PC-9 (cell line): ENCODE data around the gene HAGH. TPM values are rescaled to one million over a fixed set of nuclear protein-coding genes. Genes with fewer than 3 reads are reported as not detected.

ENCODE experiments used
- BruUV-seq: library from RNA; stranded (reverse); fragments of 400-500 nt; replicated peaks from 2 replicates; lab custom pipeline; 2021; lab: Mats Ljungman, UMichigan
- CTCF ChIA-PET: fragments of 300-600 bp; sonication (Branson Sonifier 250); formaldehyde crosslinking; loops from one replicate; lab custom pipeline; 2022; ENCODE audit warnings: antibody characterized with exemption; lab: Charles Lee
- POLR2A ChIA-PET: fragments of 300-600 bp; sonication (Branson Sonifier 250); formaldehyde crosslinking; loops from one replicate; lab custom pipeline; 2022; ENCODE audit warnings: antibody characterized with exemption; ENCODE audit not compliant: unreplicated experiment; lab: Charles Lee
- DNase-seq, 2 experiments: peaks; one replicate each; pipeline versions ENCODE4 v3.0.0 to v3.0.0-alpha.2; 2015 to 2022; ENCODE audit warnings: mixed read lengths in 1 of 2
- H2AFZ ChIP-seq: fragments of 200-600 bp; sonication (generic); 2 replicates; pipeline ENCODE4 v1.8.1; 2017; ENCODE audit warnings: antibody characterized with exemption
- H3F3A ChIP-seq: fragments of 200-600 bp; sonication (generic); 2 replicates; pipeline ENCODE4 v1.8.1; 2017; ENCODE audit warnings: antibody characterized with exemption, mild to moderate bottlenecking, low read depth; ENCODE audit not compliant: insufficient read depth
- H3K27ac ChIP-seq: fragments of 200-600 bp; sonication (generic); 2 replicates; pipeline ENCODE4 v1.6.1; 2016; ENCODE audit warnings: mixed run types
- H3K27me3 ChIP-seq: fragments of 200-600 bp; sonication (generic); 2 replicates; pipeline ENCODE4 v1.6.1; 2016; ENCODE audit warnings: low read depth, mixed run types; ENCODE audit not compliant: insufficient read depth
- H3K36me3 ChIP-seq: fragments of 200-600 bp; sonication (generic); 2 replicates; pipeline ENCODE4 v1.6.1; 2016; ENCODE audit warnings: low read depth, mixed run types
- H3K4me1 ChIP-seq: fragments of 200-600 bp; sonication (generic); replicated peaks from 2 replicates; pipeline ENCODE4 v1.6.1; 2016; ENCODE audit warnings: mixed run types; ENCODE audit not compliant: insufficient read depth
- H3K4me2 ChIP-seq: fragments of 200-600 bp; sonication (generic); 2 replicates; pipeline ENCODE4 v1.6.1; 2017; ENCODE audit warnings: mixed run types
- H3K4me3 ChIP-seq: fragments of 200-600 bp; sonication (generic); 2 replicates; pipeline ENCODE4 v1.6.1; 2016; ENCODE audit warnings: mixed run types
- H3K79me2 ChIP-seq: fragments of 200-600 bp; sonication (generic); 2 replicates; pipeline ENCODE4 v1.6.1; 2017; ENCODE audit warnings: low read depth, mixed run types
- H3K9me2 ChIP-seq: fragments of 200-600 bp; sonication (generic); 2 replicates; pipeline ENCODE4 v1.8.1; 2017; ENCODE audit warnings: mild to moderate bottlenecking; ENCODE audit not compliant: insufficient read depth
- H3K9me3 ChIP-seq: fragments of 200-600 bp; sonication (generic); 2 replicates; pipeline ENCODE4 v1.8.1; 2016; ENCODE audit warnings: low read depth; ENCODE audit not compliant: insufficient read depth
- H4K20me1 ChIP-seq: fragments of 200-600 bp; sonication (generic); 2 replicates; pipeline ENCODE4 v1.8.1; 2017; ENCODE audit not compliant: insufficient read depth
- CTCF ChIP-seq: fragments of 200-600 bp; sonication (generic); conservative IDR thresholded peaks from 2 replicates; pipeline ENCODE4 v1.6.1; 2017; ENCODE audit warnings: mixed run types, antibody characterized with exemption, mild to moderate bottlenecking, moderate library complexity
- EZH2 ChIP-seq: fragments of 200-600 bp; sonication (generic); IDR thresholded peaks from 2 replicates; pipeline ENCODE4 v1.8.0; 2017; ENCODE audit warnings: antibody characterized with exemption, low read depth
- intact Hi-C: fragments of 100-400 bp; cut with micrococcal nuclease; formaldehyde crosslinking; loops from one replicate; pipeline ENCODE4 v1.10.0; 2022; ENCODE audit not compliant: unreplicated experiment
- total RNA-seq: library from RNA; stranded (reverse); gene quantifications from 2 replicates; pipeline ENCODE4 v1.2.3, GENCODE V29; 2021

Gene HAGH
- total RNA-seq, 1 experiment from 2014 or later = 51.8 TPM

DNA sequence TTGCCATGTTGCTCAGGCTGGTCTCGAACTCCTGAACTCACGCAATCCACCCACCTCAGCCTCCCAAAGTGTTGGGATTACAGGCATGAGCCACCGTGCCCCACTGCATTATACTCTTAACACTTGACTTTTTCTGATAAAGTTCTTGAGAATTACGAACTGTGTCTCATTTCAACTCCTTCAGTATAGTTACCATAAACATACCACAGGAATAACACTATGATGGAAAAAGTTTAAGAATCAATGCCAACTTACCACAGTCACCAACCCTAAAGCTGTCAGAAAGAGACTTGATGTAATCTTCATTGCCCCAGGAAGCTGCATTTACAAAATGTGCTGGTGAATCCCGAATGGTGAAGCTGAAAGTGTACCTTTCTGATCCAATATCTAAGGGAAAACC lies 35.1 kb upstream of the HAGH start:
- Histone ChIP-seq H3K27me3 (peaks cover 8% of the 10 kb centered on the region), H3K27ac (no peak overlapping the region), H3K79me2 (no peaks in the 10 kb centered on the region), H3K4me1 (no peaks in the 10 kb centered on the region), H3K4me3 (no peak overlapping the region), H3F3A (peaks cover 4% of the 10 kb centered on the region; the same call in 1 of the 2 replicates), H4K20me1 (no peaks in the 10 kb centered on the region), H2AFZ (no peak overlapping the region), H3K4me2 (no peak overlapping the region), H3K9me3 (no peaks in the 10 kb centered on the region), H3K9me2 (no peaks in the 10 kb centered on the region), H3K36me3 (no peaks in the 10 kb centered on the region)
- POLR2A ChIA-PET = no interaction called here
- DNase-seq = no peak
- intact Hi-C loops = loop anchor here (10.0 kb wide), 1 partner anchor 283 kb away; the partner anchor contains the start of gene RAB26
- no TSS peak for BruUV-seq
- CTCF ChIA-PET = no interaction called here
- TF ChIP-seq EZH2 (no peak), CTCF (no peak)

DNA sequence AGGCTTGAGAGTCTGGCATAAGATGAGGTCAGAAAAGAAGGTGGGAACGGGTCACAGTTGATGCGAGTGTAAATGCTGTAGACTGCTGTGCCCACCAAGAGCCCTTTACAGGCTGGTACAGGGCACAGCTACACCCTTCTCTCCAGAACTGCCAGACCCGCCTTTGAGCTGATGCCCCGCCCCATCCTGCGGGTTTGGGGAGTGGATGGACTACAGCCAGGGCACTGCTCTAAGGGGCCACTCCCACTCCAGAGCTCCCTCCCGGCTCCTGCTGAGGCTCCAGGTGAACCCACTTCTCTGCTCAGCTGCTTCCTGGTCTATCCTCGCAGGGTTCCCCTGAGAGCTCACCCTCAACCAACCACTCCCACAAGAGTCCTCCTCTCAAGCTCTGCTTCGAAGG lies 33.0 kb upstream of the HAGH start:
- no TSS peak for BruUV-seq
- Histone ChIP-seq H3K79me2 (no peaks in the 10 kb centered on the region), H3K9me2 (no peaks in the 10 kb centered on the region), H3K36me3 (no peaks in the 10 kb centered on the region), H3K27me3 (peaks cover 8% of the 10 kb centered on the region), H3F3A (peaks cover 4% of the 10 kb centered on the region; the same call in 1 of the 2 replicates), H3K9me3 (no peaks in the 10 kb centered on the region), H3K27ac (no peak overlapping the region), H2AFZ (no peak overlapping the region), H3K4me2 (no peak overlapping the region), H3K4me3 (no peak overlapping the region), H3K4me1 (no peaks in the 10 kb centered on the region), H4K20me1 (no peaks in the 10 kb centered on the region)
- POLR2A ChIA-PET = interaction anchor here (0.5 kb wide), 2 partner anchors 10 to 537 kb away, joined by 3 to 5 read pairs; no protein-coding TSS in a partner anchor
- DNase-seq = peak in 1 of 2 experiments; percentile 45
- intact Hi-C loops = loop anchor here (10.0 kb wide), 1 partner anchor 285 kb away; the partner anchor contains the start of gene RAB26
- CTCF ChIA-PET = no interaction called here
- no peak for TF ChIP-seq EZH2
- no peak for TF ChIP-seq CTCF

DNA sequence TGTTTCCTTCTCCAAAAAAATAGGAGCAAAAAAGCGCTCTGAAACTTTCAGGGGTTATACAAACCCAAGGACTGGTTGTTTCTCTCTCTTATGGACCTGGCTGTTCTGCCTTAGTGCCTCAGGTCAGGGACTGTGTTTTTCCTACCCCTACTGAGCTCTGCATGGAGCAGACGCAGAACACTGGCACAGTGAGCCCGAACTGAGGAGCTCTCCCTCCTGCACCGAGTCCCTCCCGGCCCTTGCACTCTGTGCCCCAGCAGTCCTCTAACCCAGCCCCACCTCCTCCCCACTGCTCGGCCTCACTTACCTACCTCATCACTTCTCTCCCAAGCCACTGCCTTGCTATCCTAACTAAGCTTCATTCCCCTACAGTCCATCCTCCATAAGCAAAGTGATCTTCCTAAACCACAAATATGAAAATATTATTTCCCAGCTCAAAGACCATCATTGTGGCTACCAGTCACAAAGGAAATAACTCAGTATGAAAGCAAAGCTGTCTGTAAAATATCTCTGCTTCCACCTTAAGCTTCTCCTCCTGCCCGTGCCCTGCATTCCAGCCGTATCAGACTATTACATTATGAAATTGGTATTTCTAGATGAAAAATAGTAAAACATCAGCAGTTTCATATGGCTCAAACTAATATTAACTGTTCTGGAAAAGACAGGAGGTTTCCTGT lies 31.7 kb upstream of the HAGH start:
- CTCF ChIA-PET = no interaction called here
- DNase-seq = no peak

More for the DNA sequence above, 31.7 kb upstream of the HAGH start:
- TF ChIP-seq EZH2 = no peak
- no peak for TF ChIP-seq CTCF
- no peak overlapping the region for H3K4me3 ChIP-seq
- no peaks in the 10 kb centered on the region for H3K36me3 ChIP-seq
- peaks cover 12% of the 10 kb centered on the region for H3K27me3 ChIP-seq
- H4K20me1 ChIP-seq = no peaks in the 10 kb centered on the region
- H3K9me3 ChIP-seq = no peaks in the 10 kb centered on the region
- intact Hi-C loops = no loop called here
- H3K4me1 ChIP-seq = no peaks in the 10 kb centered on the region
- BruUV-seq = no TSS peak
- H3K9me2 ChIP-seq = no peaks in the 10 kb centered on the region
- H3K27ac ChIP-seq = no peak overlapping the region
- H3F3A ChIP-seq = peaks cover 4% of the 10 kb centered on the region; the same call in 1 of the 2 replicates
- POLR2A ChIA-PET = interaction anchor here (0.5 to 0.7 kb wide), 2 partner anchors 28 to 457 kb away, joined by 3 to 5 read pairs; no protein-coding TSS in a partner anchor
- no peak overlapping the region for H2AFZ ChIP-seq
- no peak overlapping the region for H3K4me2 ChIP-seq
- H3K79me2 ChIP-seq = no peaks in the 10 kb centered on the region
